ENCODE data around the gene GSS.

The GSS gene

GRCh38 chr20:34983089-34983820, 27.6 kb upstream of the GSS start:
- Histone ChIP-seq H3K4me3 (no peak overlapping the region), H3K27ac (no peak overlapping the region)
- no peak for DNase-seq (ENCODE audit: low spot score)
- TF ChIP-seq CTCF (IDR thresholded peaks at IDR 0.05): no peak

GRCh38 chr20:34982270-34983088, 26.9 kb upstream of the GSS start:
- no peak for TF ChIP-seq CTCF (IDR thresholded peaks at IDR 0.05)
- no peak for DNase-seq (ENCODE audit: low spot score)
- no peak overlapping the region for H3K4me3 ChIP-seq
- no peak overlapping the region for H3K27ac ChIP-seq

- no peak for DNase-seq (ENCODE audit: low spot score)
- Histone ChIP-seq H3K27ac (no peak overlapping the region), H3K4me3 (no peak overlapping the region)
- no peak for TF ChIP-seq CTCF (IDR thresholded peaks at IDR 0.05)
Observed at GRCh38 chr20:34980543-34981233, 25.1 kb upstream of the GSS start.

GRCh38 chr20:34979366-34980153, 24.0 kb upstream of the GSS start:
- H3K4me3 ChIP-seq: no peak overlapping the region
- TF ChIP-seq CTCF (IDR thresholded peaks at IDR 0.05): no peak
- DNase-seq (ENCODE audit: low spot score): no peak
- H3K27ac ChIP-seq: no peak overlapping the region

- DNase-seq (ENCODE audit: low spot score): no peak
- Histone ChIP-seq H3K27ac (no peak overlapping the region), H3K4me3 (no peak overlapping the region)
- TF ChIP-seq CTCF (IDR thresholded peaks at IDR 0.05): no peak
Observed at GRCh38 chr20:34978092-34978744, 22.6 kb upstream of the GSS start.

GRCh38 chr20:34977365-34978091, 21.9 kb upstream of the GSS start:
- TF ChIP-seq CTCF (IDR thresholded peaks at IDR 0.05): no peak
- no peak overlapping the region for H3K27ac ChIP-seq
- DNase-seq (ENCODE audit: low spot score): no peak
- no peak overlapping the region for H3K4me3 ChIP-seq
